Glutamatergic neuron (in vitro differentiated cells): ENCODE measurements around the gene GTSE1. TPM values are rescaled to one million over a fixed set of nuclear protein-coding genes. Genes with fewer than 3 reads are reported as not detected.

Experiments used
- DNase-seq: peaks from one replicate; pipeline ENCODE4 v3.0.0; 2022
- H3K27ac Mint-ChIP-seq: one replicate; pipeline ENCODE4 v1.8.0; 2020; ENCODE audit warnings: mild to moderate bottlenecking, mixed read lengths, inconsistent platforms; ENCODE audit not compliant: unreplicated experiment
- H3K27me3 Mint-ChIP-seq: one replicate; pipeline ENCODE4 v1.8.0; 2020; ENCODE audit warnings: mild to moderate bottlenecking, moderate library complexity, mixed read lengths, inconsistent platforms; ENCODE audit not compliant: unreplicated experiment
- H3K36me3 Mint-ChIP-seq: one replicate; pipeline ENCODE4 v1.8.0; 2020; ENCODE audit warnings: mild to moderate bottlenecking, mixed read lengths, inconsistent platforms; ENCODE audit not compliant: unreplicated experiment
- H3K4me1 Mint-ChIP-seq: one replicate; pipeline ENCODE4 v1.8.0; 2020; ENCODE audit warnings: mild to moderate bottlenecking, low read depth, mixed read lengths, inconsistent platforms; ENCODE audit not compliant: unreplicated experiment
- H3K4me3 Mint-ChIP-seq: one replicate; pipeline ENCODE4 v1.8.0; 2020; ENCODE audit warnings: mild to moderate bottlenecking, mixed read lengths, inconsistent platforms; ENCODE audit not compliant: unreplicated experiment
- H3K9me3 Mint-ChIP-seq: one replicate; pipeline ENCODE4 v1.8.0; 2020; ENCODE audit warnings: mild to moderate bottlenecking, moderate library complexity, mixed read lengths, inconsistent platforms; ENCODE audit not compliant: unreplicated experiment
- total RNA-seq: library from RNA; stranded (reverse); fragmentation: NEBNext Ultra II Directional; extraction: Animal tissue kit (Norgen Biotek cat#: 25700); gene quantifications from one replicate; pipeline ENCODE4 v1.2.1, GENCODE V29; 2021; ENCODE audit not compliant: unreplicated experiment
- TF ChIP-seq, protein P1 (sequence below): fragments of 200-600 bp; sonication (generic); IDR thresholded peaks from one replicate; pipeline ENCODE4 v1.5.0; 2021; ENCODE audit not compliant: partially characterized antibody, unreplicated experiment

Gene GTSE1
- total RNA-seq, 1 donor from 2014 or later: 7.5 TPM

DNA sequence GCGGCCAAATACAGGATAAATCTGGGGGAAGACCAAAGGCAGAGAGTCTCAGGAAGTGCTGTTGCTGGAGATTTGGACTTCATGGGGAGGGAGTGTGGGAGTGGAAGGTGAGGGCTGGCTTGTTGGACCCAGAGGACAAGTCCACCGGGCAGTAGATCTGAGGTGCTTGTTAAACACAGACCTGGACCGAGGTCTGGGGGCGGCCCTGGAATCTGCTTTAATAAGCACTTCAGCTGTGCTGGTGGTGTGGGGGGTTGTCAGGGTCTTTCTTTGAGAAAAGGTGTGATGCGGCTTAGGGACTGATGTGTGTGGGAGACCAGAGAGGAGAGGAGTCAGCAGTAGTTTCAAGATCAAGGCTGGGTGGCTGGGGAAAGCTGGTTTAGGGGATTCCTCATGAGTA, 43.3 kb downstream of the GTSE1 start:
- TF ChIP-seq, protein P1, sequence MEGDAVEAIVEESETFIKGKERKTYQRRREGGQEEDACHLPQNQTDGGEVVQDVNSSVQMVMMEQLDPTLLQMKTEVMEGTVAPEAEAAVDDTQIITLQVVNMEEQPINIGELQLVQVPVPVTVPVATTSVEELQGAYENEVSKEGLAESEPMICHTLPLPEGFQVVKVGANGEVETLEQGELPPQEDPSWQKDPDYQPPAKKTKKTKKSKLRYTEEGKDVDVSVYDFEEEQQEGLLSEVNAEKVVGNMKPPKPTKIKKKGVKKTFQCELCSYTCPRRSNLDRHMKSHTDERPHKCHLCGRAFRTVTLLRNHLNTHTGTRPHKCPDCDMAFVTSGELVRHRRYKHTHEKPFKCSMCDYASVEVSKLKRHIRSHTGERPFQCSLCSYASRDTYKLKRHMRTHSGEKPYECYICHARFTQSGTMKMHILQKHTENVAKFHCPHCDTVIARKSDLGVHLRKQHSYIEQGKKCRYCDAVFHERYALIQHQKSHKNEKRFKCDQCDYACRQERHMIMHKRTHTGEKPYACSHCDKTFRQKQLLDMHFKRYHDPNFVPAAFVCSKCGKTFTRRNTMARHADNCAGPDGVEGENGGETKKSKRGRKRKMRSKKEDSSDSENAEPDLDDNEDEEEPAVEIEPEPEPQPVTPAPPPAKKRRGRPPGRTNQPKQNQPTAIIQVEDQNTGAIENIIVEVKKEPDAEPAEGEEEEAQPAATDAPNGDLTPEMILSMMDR: no peak
- no peaks in the 10 kb centered on the region for H3K36me3 Mint-ChIP-seq
- H3K4me3 Mint-ChIP-seq: no peak overlapping the region
- peaks cover 11% of the 10 kb centered on the region for H3K4me1 Mint-ChIP-seq
- H3K27ac Mint-ChIP-seq: no peak overlapping the region
- peaks cover 2% of the 10 kb centered on the region for H3K9me3 Mint-ChIP-seq
- peaks cover 9% of the 10 kb centered on the region for H3K27me3 Mint-ChIP-seq
- DNase-seq: no peak

DNA sequence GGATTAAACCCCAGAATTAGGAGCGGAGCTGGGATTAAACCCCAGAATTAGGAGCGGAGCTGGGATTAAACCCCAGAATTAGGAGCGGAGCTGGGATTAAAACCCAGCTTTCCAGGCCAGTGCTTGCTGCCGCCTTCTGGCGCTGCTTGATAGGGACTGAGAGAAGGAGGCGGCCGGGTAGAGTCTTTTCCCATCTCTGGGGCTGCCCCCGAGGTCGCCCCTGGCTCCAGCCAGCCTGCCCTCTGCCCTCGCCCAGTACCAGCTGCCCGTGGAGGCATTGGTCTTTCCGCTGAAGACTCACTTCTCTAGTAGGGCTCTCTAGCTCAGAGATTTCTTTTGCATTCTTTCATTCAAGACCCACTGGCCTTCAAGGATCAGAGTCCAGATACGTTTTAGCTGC, 44.0 kb downstream of the GTSE1 start:
- H3K27ac Mint-ChIP-seq: no peak overlapping the region
- H3K36me3 Mint-ChIP-seq: no peaks in the 10 kb centered on the region
- peaks cover 2% of the 10 kb centered on the region for H3K9me3 Mint-ChIP-seq
- no peak overlapping the region for H3K4me3 Mint-ChIP-seq
- peaks cover 6% of the 10 kb centered on the region for H3K27me3 Mint-ChIP-seq
- TF ChIP-seq, protein P1: no peak
- no peak for DNase-seq
- peaks cover 9% of the 10 kb centered on the region for H3K4me1 Mint-ChIP-seq

DNA sequence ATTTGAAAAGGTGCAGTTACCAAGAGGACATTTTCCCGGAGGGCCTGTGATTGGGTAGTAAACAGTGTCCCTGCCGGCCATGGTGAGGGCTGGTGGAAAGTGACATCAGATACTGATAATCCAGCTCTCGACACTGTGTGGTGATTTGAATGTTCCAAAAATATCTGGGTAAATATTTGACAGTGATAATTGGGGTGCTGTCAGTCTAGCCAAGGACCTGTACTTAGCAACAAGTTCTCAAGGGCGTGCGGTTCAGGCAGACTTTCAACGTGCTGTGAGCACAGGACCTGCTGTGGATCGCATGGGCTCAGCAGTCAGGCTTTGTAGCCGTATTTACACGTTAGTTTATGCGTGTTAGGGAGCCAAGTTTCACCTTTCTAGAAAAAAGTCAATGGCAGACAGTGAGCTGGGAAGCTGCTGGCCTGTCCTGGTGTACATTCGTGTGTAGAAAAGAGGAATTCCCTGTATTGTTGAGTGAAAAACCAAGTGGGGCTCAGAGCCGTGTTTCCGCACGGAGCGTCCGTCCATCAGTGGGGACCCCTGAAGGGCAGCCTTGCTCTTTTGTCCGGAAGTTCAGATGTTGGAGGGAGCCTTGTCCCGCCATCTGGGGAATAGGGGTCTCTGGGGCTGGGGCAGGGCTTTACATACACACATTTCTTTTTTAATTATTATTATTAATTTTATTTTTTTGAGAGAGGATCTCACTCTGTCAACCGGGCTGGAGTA, 50.2 kb downstream of the GTSE1 start:
- no peak for DNase-seq
- H3K9me3 Mint-ChIP-seq: peaks cover 5% of the 10 kb centered on the region
- H3K4me3 Mint-ChIP-seq: no peak overlapping the region
- TF ChIP-seq, protein P1: no peak
- no peaks in the 10 kb centered on the region for H3K4me1 Mint-ChIP-seq
- H3K27me3 Mint-ChIP-seq: peaks cover 3% of the 10 kb centered on the region
- no peak overlapping the region for H3K27ac Mint-ChIP-seq
- H3K36me3 Mint-ChIP-seq: no peaks in the 10 kb centered on the region

DNA sequence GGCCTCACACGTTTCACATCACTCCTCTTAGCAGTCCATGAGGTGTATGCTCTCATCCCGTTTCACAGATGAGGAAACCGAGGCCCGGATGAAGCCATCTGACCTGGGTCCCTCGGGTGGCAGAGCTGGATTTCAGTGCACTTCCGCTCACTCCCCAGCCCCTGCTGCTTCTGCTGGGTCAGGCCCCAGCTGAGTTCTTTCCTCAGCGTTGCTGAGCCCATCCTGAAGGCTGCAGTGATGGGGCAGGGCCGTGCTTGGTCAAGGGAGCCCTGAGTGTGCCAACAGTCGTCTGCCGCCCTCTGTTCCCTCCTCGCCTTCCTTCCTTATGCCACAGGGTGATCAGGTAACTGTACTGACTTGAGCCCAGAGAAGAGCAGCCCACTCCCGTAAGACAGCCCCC, 51.0 kb downstream of the GTSE1 start:
- DNase-seq: no peak
- H3K27ac Mint-ChIP-seq: no peak overlapping the region
- H3K4me3 Mint-ChIP-seq: no peak overlapping the region
- TF ChIP-seq, protein P1: no peak
- H3K27me3 Mint-ChIP-seq: peaks cover 3% of the 10 kb centered on the region
- H3K9me3 Mint-ChIP-seq: peaks cover 9% of the 10 kb centered on the region
- peaks cover 7% of the 10 kb centered on the region for H3K4me1 Mint-ChIP-seq
- no peaks in the 10 kb centered on the region for H3K36me3 Mint-ChIP-seq

DNA sequence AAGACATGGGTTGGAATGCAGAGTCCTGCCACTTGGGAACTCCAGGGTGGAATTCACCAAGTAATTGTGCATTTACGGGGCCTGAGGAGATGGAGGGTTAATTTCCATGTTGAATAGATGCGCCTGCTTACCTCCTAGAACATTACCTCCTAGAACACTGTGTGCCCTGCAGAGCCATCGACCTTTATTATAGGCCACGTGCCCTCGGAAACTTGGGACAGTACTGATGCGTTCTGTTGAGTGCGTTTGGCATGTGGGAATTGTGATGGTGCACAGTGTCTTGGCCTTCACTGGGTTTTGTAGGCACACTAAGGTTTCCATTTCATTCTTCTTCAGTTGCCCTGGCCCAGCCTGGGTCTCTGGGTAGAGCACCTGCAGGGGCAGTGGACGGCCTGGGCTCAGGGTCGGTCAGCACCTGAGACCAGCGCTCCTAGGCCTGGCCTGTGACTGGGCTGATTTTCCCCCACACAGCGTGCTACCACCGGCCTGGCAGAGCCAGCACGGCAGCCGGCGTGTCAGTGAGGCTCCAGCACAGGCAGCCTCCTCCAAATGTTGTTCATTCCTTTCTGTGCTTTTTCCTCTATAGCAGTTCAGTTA, 51.5 kb downstream of the GTSE1 start:
- no peak overlapping the region for H3K4me3 Mint-ChIP-seq
- no peak for DNase-seq
- H3K4me1 Mint-ChIP-seq: peaks cover 9% of the 10 kb centered on the region
- H3K9me3 Mint-ChIP-seq: peaks cover 11% of the 10 kb centered on the region
- peaks cover 3% of the 10 kb centered on the region for H3K27me3 Mint-ChIP-seq
- H3K27ac Mint-ChIP-seq: no peak overlapping the region
- H3K36me3 Mint-ChIP-seq: no peaks in the 10 kb centered on the region
- TF ChIP-seq, protein P1: no peak
